Mammary epithelial cell (primary cell): Measurements from ENCODE around the gene NCAM1.

Source experiments
- EZH2 ChIP-seq: IDR thresholded peaks from 2 replicates; pipeline ENCODE4 v1.6.1; 2012; ENCODE audit warnings: low read length, inconsistent platforms, borderline replicate concordance
- TF ChIP-seq, protein P1 (sequence below), 2 donors: IDR thresholded peaks in 1 of 2; conservative IDR thresholded peaks in 1 of 2; 2 replicates each; pipeline ENCODE4 v1.5.1; 2011 to 2012; ENCODE audit warnings: inconsistent platforms in 2 of 2, low read length in 2 of 2, mild to moderate bottlenecking in 2 of 2, control low read depth in 1 of 2, low read depth in 1 of 2; ENCODE audit not compliant: insufficient read depth in 1 of 2; ENCODE audit errors: extremely low read depth in 1 of 2

DNA sequence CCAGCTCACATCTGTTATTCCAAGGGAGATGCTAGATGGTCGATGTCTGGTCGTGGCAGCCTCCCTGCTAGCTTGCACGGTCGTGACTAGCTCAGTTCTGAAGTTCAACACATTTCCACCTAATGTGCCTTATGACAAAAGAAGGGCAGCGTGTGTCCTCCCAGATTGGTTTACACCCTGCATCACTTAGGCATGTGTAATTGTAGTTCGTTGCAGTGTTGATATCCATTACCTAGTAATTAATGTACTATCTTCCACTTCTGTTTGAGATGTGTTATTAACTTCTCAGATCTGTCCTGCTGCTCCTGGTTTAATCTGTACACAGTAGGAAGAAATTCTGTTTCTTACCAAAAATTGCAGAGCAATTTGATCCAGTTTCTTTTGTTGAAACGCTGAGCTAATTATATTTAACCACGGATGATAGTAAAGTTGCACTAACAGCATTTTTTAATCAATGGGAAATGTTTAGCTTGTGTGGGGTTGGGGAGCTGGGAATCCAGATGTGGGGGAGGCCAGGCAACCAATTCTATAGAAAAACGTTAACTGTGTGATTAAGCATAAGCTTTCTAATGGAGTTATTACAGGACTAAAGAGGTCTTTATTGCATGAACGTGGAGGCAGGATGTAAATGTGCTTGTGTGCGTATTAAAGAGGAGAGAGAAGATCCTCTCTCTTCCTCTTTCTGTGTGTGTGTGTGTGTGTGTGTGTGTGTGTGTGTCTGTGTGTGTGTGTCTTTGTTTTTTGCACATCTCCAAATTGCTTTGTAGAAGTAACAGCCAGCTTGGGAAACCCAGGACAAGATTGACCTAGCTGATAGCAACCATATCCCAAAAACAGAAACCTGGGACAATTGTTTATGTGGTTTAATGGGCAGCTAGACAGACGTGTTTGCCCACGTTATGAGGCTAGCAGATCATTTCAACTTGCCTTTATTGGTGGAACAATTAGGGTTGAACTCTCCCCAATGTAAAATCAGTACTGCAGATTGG lies 207.4 kb downstream of the NCAM1 start:
- TF ChIP-seq, protein P1, sequence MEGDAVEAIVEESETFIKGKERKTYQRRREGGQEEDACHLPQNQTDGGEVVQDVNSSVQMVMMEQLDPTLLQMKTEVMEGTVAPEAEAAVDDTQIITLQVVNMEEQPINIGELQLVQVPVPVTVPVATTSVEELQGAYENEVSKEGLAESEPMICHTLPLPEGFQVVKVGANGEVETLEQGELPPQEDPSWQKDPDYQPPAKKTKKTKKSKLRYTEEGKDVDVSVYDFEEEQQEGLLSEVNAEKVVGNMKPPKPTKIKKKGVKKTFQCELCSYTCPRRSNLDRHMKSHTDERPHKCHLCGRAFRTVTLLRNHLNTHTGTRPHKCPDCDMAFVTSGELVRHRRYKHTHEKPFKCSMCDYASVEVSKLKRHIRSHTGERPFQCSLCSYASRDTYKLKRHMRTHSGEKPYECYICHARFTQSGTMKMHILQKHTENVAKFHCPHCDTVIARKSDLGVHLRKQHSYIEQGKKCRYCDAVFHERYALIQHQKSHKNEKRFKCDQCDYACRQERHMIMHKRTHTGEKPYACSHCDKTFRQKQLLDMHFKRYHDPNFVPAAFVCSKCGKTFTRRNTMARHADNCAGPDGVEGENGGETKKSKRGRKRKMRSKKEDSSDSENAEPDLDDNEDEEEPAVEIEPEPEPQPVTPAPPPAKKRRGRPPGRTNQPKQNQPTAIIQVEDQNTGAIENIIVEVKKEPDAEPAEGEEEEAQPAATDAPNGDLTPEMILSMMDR (conservative IDR thresholded peaks at IDR 0.05 in 1 of 2, IDR thresholded peaks at IDR 0.05 in 1 of 2; ENCODE audit: extremely low read depth in 1 of 2, insufficient read depth in 1 of 2, low read depth in 1 of 2, low read length in 2 of 2) = no peak
- TF ChIP-seq EZH2 = no peak
